ENCODE measurements around the gene TECPR2.
"Not testable (repeated sequence)": the region's sequence is repeated elsewhere in the genome, so short reads cannot be mapped to it uniquely, and the experiment has no call there.

The TECPR2 gene

DNA sequence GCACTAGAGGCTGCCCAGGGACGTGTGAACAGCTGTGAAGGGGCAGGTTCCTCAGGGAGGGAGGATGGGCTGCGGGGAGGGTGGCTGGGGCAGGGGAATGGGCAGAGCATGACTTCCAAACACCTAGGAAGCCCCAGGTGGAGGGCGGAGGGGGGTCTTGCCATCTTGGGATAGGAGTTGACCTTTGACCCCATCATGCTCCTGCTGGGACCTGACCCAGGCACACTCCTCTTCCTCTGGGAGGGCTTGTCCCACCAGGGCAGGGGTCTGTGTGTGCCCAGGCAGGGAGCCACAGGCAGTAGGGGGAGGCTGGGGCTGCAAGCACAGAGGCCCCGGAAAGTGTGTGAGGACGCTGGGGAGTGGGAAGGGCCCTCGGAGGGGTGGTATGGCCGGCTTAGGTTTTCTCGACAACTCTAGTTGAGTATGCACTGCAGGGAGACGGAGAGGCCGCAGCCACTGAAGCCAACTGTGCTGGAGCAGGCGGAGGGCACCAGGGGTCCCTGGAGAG, 150.1 kb downstream of the TECPR2 start:
- no peak for DNase-seq

DNA sequence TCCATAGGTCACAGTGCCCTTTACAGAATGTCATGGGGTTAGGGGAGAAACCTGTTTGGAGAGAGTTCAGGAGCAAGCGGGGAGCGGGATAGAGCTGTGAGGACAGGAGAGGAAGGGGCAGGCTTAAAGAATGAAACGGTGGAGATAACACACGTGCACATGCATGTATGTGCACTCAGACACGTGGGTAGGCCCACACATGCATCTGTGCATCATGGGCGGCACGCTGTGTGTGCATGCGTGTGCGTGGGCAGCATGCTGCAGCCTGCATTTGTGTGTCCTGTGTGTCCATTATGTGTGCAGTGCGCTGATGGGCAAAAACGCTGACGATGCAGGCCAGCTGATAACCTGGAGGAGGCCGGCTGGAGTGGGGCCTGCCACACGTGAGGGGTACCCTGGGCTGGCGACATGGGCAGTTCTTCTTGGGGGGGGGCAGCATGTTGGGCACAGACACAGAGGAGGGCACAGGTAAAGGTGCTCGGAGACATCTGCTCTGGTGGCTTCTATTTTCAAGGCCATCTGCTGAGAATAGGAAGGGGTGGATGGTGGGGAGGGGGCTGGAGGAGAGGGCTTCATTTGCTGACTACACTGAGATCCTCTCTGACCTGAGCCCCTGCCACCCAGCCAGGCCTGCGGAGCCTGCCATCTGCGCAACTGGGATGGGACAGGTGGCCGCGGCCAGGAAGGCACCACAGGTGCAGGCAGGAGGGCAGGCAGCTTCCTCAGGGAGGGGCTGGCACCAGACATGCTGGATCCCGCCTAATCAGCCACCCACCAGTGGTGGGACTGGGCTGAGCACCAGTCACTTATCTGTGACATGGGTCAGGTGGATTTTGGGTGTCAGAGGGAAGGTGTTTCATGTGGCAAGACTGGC, 151.4 kb downstream of the TECPR2 start:
- DNase-seq, result no peak

GRCh38 chr14:102514987-102515733, 152.4 kb downstream of the TECPR2 start:
- DNase-seq, result no peak

DNA sequence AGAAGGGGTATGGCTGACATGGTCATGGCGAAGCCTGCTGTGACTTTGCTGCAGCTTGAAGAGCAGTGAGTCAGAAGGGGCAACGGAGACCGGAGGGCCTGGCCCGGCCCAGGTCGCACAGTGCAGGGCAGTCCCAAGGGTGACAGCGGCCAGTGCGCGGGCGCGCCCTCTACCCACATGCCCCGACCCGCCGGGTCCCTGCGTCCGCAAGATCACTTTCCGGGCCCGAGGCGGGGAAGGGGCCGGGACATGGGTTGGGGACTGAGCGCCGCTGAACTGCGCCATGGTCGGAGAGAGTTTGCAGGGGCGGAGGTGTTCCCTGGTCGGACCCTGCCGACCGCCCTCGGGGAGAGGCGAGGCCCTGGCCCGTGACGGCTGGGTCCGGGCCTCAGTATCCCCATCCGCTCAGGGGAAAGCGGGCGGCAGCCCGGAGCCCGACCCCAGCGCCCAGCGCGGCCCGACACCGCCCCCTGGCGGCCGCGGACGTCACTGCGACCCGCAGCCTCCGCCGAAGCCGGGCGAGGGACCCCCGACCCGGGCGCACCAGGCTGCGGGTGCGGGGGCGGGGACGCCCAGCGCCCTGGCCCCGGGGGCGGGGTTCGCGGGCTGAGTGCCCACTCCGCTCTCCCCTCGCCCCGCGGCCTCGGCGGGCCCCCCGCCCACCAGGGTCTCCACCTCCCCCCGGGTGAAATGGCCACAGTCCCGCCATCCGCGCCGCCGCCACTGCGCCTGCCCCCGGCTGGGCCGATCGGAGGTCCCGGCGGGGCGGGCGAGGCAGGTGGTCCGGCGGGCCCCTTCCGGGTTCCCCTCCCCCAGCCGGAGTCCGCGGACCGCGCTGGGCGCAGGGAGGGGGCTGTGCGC, 154.0 kb downstream of the TECPR2 start:
- peak; percentile 44 for DNase-seq

GRCh38 chr14:102517392-102518062, 154.8 kb downstream of the TECPR2 start:
- DNase-seq, result no peak

DNA sequence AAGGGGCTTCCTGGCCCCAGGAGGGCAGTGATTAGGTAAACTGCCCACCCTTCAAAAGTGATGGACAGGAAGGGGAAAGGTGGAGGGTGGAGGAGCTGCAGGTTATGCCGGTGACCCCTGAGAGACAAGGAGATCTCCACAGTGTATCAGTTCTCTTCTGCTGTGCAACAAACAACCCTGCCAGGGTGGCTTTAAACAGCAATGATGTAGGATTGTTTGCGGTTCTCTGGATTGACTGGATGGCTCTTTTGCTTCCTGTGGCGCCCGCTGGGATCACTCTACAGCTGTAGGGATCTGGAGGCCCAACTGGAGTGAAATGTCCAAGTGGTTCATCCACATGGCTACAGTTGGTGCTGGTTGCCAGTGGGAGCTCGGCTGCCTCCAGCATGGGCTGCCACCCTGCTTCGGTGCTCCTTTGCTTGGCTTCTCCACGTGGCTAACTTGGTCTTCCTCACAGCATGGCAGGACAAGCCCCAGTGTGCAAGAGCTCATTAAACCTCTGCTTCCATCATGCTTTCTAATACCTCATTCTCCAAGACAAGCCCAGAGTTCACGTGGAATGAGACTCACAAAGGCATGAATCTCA, 155.4 kb downstream of the TECPR2 start:
- DNase-seq, result no peak

GRCh38 chr14:102519709-102520108, 157.0 kb downstream of the TECPR2 start:
- not testable (repeated sequence) for DNase-seq

GRCh38 chr14:102523200-102523568, 160.4 kb downstream of the TECPR2 start:
- no peak for DNase-seq

- no peak for DNase-seq
Measured at GRCh38 chr14:102523569-102524450, 161.1 kb downstream of the TECPR2 start.

DNA sequence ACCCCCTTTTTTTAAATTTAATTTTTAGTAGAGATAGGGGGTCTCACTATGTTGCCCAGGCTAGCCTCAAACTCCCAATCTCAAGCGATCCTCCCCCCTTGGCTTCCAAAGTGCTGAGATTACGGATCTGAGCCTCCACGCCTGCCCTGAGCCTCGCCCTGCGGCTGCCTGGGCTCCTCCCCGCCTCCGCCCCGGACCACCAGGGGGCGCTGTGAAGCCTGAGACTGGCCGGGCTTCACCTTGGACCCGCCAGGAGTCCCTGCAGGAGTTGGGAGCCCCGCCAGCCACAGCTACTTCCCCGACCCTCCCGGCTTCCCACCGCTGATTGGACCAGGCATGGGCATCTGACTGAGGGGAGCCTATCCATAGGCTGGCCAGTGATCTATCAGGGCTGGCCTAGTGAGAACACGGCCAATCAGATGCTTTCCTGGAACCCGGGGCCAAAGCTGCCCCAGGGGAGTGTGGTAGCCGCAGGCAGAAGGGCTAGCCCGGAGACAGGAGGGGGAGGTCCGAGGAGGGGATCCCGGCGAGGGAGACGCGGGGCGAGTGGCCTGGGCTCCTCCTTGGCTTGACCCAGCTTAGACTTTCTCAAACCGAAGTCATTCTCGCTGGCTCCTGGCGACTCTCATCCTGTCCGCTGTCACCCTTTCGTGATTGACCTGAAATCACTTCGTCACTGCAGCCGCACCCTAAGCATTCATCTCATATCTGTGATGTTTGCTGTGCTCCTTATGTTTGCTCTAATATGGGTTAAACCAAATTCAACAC, 161.9 kb downstream of the TECPR2 start:
- DNase-seq, result peak; percentile 90

GRCh38 chr14:102525219-102525928, 162.6 kb downstream of the TECPR2 start:
- peak; percentile 20 for DNase-seq

GRCh38 chr14:102525929-102526497, 163.3 kb downstream of the TECPR2 start:
- no peak for DNase-seq

DNA sequence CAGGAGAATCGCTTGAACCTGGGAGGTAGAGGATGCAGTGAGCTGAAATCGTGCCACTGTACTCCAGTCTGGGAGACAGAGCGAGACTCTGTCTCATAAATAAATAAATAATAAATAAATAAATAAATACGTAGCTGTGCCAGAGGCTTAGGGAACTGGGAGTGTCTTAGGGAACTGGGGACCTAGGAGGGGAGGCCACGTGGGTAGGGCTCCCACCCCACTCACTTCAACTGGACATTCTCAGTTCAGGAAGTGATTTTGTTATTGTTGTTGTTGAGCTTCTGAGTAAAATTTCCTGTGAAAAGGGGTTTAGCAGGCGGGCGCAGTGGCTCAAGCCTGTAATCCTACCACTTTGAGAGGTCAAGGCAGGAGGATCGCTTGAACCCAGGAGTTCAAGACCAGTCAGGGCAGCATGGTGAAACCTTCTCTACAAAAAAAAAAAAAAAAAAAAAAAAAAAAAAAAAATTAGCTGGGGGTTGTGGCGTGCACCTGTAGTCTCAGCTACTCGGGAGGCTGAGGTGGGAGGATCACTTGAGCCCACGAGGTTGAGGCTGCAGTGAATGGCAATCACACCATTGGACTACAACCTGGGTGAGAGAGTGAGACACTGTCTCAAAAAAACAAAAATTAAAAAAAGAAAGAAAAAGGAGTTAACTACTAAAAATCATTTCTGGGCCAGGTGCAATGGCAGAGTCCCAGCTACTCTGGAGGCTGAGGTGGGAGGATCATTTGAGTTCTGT, 165.9 kb downstream of the TECPR2 start:
- no peak for DNase-seq

- no peak for DNase-seq
Measured at GRCh38 chr14:102530828-102531478, 168.2 kb downstream of the TECPR2 start.

DNA sequence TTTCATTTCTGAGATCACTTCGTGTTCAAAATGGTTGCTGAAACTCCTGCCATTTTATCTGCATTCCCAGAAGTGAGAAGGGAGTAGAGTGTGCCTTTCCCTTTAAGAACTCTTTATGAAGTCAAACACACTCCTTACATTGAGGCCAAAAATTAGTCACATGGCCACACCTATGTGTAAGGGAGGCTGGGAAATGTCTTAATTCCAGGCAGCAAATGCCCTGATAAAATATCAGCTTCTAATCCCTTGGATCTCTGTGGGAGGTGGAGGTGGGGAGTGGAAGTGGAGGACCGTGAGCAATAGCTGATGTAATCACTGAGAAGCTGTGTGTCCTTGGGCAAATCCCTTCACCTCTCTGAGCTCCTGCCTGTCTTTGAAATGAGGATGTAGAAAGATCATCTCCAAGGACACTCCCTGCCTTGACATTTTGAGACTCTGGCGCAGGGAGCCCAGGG, 169.5 kb downstream of the TECPR2 start:
- DNase-seq, result no peak

DNA sequence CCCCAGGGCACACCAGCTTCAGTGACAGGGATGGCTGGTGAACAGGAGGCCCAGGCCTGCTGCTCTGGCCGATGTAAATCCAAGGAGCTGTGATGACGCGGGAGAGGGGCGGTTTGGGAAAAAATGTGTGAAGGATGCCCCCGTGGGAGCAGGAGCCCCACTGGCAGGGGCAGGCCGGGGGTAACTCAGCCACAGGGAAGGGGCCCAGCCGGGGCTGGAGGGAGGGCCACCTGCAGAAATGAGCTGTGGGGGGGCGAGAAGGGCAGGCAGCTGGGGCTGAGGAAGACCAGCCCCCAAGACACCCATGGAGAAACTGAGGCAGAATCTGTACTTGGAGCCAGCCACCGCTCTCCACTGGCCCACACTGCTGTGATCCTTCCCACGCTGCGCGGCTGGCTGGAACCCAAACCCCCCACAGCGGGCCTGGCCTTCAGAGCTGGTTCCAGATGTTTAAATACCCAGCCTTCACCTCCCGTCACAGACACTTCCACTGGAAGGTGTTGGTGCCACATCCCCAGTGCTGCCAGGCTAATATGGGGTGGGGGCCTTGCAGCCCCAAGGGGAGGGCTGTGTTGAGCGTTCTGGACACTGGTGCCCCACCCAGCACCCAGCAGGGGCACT, 175.3 kb downstream of the TECPR2 start:
- DNase-seq, result no peak

Data from stimulated activated naive CD4-positive, alpha-beta T cell treated with Interleukin-2 at 50 U/mL for 16 hours (primary cell).